HG02852 (cell line): ENCODE measurements around the gene CYP2C9.

Experiments used
- ATAC-seq: cut with Tn5 transposase; IDR thresholded peaks from one replicate; pipeline ENCODE4 v1.9.1; 2021; ENCODE audit warnings: mild to moderate bottlenecking, moderate library complexity; ENCODE audit not compliant: unreplicated experiment

Gene CYP2C9

GRCh38 chr10:95035332-95036295 lies 97.2 kb downstream of the CYP2C9 start:
- ATAC-seq = no peak

GRCh38 chr10:95039281-95039680 lies 100.8 kb downstream of the CYP2C9 start:
- ATAC-seq = no peak
